Activated CD8-positive, alpha-beta memory T cell treated with anti-CD3 and anti-CD28 coated beads, Interleukin-2, amount 50 U/mL, for 4 hours (primary cell): ENCODE data around the gene IFFO2.
A peak's percentile ranks its signal among the peaks of the same experiment; 100 is the strongest.
"Not testable (repeated sequence)": the region's sequence is repeated elsewhere in the genome, so short reads cannot be mapped to it uniquely, and the experiment has no call there.

Experiments used
- DNase-seq: peaks from one replicate; pipeline ENCODE4 v3.0.0-alpha.2; 2020

The IFFO2 gene

GRCh38 chr1:18917071-18917799 is 39.2 kb downstream of the IFFO2 start:
- no peak for DNase-seq

DNA sequence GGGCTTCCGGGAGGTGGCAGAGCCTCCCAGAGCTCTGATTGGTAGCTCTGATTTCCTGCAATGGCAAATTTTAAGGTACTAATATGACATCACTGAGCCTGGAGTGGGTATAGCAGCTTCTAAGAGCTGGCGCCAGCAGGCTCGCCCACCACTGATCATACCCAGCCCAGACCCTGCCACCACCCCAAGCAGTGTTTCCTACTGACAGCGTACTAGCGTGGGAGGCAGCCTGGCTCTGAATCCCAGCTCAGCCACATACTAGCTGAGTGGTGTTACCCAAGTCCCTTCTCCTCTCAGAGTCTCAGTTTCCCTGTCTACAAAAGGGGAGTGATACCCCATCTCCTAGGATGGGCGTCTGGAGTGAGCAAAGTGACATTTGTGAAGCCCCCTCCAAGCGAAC is 41.1 kb downstream of the IFFO2 start:
- DNase-seq, result no peak

GRCh38 chr1:18913065-18913835 is 43.2 kb downstream of the IFFO2 start:
- peak; percentile 78 for DNase-seq

GRCh38 chr1:18912550-18912949 is 43.9 kb downstream of the IFFO2 start:
- DNase-seq, result no peak

DNA sequence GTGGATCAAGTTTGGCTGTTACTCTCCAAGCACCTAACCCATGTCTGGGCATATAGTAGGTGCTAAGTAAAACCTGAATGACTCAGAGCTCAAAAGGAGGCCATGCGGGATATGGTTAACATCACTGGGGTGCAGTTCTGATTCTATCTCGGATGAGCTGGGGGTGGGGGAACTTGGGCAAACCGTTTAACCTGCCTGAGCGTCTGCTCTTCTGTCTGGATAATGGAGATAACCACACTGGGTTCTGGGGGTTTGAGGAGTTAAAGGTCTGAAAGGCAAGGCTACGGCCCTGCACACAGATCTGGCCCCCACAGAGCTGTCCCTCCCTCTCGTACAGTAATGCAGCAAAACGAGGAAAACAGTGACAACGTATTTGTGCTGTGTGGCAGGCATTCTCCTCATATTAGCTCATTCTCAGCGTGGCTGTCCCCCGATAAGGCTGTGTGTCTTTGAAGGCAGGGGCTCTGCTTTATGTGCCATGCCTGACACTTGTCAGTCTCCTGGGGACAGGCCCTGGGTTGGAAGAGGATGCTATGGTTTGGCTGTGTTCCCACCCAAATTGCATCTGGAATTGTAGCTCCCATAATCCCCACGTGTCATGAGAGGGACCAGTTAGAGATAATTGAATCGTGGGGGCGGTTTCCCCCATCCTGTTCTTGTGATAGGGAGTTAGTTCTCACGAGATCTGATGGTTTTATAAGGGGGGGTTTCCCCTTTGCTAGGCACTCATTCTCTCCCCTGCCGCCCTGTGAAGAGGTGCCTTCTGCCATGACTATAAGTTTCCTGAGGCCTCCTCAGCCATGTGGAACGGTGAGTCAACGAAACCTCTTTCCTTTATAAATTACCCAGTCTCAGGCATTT is 47.3 kb downstream of the IFFO2 start:
- DNase-seq, result no peak

DNA sequence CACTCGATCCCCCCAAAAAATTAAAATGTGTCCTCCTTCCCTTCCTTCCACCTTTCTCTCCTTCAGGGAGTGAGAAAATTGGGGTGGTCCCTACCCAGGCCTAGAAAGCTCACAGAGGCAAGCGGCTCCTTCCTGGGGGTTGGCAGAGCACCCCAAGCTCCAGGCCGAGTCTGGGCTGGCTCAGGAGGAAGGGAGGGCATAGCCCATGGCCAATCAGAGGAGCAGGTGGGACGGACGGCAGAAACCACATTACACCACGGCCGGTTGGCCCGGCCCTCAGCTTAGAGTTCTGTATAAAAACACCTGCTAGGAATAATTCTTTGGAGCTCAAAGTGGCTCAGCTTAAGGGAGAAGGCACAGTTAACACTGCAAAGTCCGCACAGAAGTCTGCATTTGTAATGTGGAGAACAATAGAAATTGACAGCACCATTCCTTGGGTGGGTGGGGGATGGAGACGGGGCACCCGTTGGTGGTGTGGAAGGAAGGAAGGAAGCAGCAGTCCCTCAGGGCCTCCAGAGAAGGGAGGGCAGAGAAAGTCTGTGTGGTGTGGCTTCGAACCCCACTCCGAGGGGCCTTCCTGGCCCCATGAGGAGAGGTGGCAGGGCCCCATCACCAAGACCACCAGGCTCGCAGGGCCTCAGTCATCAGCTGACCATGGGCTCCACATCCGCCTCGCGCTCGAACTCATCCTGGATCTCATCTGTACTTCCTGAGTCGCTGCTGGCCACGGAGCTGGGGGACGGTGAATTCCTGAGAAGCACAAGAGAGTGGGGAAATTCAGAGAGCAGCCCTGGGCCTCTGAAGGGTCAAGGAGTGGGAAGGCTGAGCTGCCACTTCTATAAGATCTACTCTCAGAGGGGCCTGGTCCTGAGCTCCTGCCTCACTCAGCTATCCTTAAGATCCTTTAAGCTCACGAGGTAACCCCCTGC is 48.3 kb downstream of the IFFO2 start:
- no peak for DNase-seq

- peak; percentile 61 for DNase-seq
Observed at GRCh38 chr1:18907021-18907916, 49.2 kb downstream of the IFFO2 start.

DNA sequence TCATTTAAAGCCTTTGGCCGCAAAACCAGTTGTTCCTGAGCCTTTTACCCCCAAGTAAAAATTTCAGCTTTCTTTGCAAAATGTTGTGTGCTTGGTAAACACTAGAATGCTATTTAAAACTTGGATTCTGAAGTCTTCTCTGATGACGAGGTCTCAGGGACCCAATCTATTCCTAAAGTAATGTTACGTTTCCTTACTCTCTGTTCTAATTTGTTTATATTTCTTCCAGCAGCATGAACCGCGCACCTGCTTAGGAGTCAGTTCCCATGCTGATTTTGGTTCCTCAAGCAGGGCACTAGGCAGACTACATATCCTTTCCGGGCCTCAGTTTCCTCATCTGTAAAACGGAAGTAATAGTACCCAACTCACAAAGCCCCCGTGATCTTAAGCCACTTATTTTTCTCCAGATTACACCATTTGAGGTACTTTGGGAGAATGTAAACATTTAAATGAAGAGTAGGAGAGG is 53.2 kb downstream of the IFFO2 start:
- DNase-seq, result no peak

GRCh38 chr1:18902523-18903290 is 53.8 kb downstream of the IFFO2 start, which contains the start of gene ALDH4A1:
Gene ALDH4A1 (minus strand): TSS chr1:18902555. CDS start chr1:18902523, 32 bp downstream.
- peak; percentile 88 for DNase-seq

- no peak for DNase-seq
Observed at GRCh38 chr1:18901952-18902522, 54.4 kb downstream of the IFFO2 start.

GRCh38 chr1:18901147-18901951 is 55.1 kb downstream of the IFFO2 start:
- DNase-seq, result no peak

DNA sequence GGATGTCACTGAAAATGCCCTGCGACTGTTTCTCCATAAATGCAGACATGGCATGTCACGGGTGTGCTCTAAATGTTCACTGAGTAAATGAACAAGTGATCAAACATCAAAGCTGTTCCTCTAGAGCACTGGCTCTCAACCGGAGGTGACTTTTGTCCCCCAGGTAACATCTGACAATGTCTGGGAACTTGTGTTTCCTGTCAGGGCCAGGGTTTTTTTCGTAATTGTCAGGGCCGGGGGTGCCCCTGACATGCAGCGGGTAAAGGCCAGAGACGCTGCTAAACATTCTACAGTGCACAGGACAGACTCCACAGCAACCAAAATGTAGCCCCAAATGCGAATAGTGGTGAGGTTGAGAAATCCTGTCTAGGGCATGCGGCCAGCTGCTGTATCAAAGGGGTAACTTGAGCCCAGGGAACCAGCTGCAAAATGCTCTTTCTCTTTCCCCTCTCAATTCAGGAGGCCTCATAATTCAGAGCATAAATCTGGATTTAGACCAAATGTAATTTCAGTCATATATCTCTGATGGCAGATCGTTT is 56.1 kb downstream of the IFFO2 start:
- no peak for DNase-seq

DNA sequence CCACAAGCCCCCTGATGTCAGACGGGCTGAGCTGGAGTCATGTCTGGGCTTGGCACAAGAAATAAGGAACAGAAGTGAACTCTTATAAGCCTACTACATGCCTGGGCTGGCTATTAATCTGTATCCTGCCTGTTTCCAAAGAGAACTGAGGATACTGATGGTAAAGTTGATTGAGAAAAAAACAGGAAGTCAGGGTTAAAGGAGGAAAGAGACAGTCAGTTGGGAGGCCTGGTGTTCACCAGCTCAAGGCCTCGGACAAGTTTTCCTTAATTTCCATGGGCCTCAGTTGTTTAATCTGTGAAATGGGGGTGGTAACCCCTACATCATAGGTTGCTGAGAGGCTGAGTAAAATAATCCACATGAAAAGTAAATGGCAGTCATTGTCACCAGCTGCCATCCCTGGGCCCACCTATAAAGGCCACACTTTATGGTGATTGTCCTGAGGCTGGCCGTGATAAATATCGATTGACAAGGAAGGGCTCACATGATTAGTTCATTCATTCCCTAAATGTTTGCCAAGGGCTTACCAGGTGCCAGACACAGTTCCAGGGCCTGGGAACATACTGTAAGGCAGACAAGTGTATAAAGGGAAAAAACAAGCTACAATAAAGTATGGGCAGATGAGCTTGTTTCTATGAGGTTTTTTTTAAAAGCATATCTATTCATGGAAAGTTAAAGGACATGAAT is 57.0 kb downstream of the IFFO2 start:
- DNase-seq, result no peak

- no peak for DNase-seq
Observed at GRCh38 chr1:18898567-18898966, 57.9 kb downstream of the IFFO2 start.

GRCh38 chr1:18895317-18895716 is 61.2 kb downstream of the IFFO2 start:
- DNase-seq, result no peak

DNA sequence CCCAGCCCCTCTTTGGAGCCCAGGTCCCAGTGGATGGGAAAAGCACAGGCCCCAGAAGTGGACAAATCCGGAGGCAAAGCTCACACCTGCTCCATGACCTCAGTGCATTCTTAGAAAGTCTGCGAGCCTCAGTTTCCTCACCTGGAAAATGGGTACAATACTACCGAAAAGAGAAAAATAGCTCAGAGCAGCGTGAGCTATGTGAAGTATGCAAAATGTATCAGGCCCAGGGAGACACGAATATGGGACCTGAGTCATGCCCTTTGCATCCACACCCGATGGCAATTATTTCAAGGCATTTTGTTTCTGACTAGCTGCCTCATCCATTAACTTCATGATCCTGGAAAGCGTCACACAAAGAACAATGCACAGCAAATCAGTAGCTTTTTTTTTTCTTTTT is 63.4 kb downstream of the IFFO2 start:
- no peak for DNase-seq

DNA sequence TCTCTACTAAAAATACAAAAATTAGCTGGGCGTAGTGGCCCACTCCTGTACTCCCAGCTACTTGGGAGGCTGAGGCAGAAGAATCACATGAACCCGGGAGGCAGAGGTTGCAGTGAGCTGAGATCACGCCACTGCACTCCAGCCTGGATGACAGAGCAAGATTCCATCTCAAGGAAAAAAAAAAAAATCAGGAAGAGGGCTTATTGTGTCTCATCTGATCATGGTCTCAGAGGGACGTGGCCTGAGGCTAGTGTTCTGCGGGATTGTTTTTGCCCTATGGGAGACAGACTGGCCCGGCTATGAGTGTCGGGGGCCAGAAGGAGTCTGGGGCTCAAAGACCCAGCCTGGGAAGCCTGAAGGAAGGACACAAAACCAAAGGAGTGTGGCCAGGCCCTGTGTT is 64.6 kb downstream of the IFFO2 start:
- DNase-seq, result not testable (repeated sequence)

DNA sequence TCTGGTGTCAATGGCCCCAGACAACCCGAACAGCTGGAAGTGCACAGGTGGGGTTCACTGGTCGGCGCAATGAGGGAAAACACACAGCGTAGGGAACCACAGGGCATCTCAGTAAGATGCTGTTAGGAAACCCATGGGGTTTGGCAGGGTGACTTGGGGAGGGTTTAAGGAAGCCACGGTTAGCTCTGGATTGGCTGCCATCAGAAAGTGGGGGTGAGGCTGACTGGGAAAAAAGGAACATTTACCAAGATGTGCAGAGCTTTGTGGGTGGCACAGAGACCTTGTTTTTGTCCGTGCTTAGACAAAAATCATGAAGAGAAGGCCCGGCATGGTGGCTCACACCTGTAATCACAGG is 65.1 kb downstream of the IFFO2 start:
- no peak for DNase-seq
